GM20000 (cell line): Measurements from ENCODE around the gene ASB6.

Source experiments
- DNase-seq: peaks from one replicate; pipeline ENCODE4 v3.0.0; 2012; ENCODE audit warnings: low spot score
- CTCF ChIP-seq: IDR thresholded peaks from 2 replicates; pipeline ENCODE4 v1.5.1; 2012; ENCODE audit warnings: mild to moderate bottlenecking, control low read depth; ENCODE audit errors: extremely low read depth, missing control alignments

Gene ASB6

GRCh38 chr9:129644365-129644764, 2.4 kb upstream of the ASB6 start:
- no peak for DNase-seq
- no peak for TF ChIP-seq CTCF

- DNase-seq = no peak
- no peak for TF ChIP-seq CTCF
Measured at GRCh38 chr9:129643706-129644105, 1.8 kb upstream of the ASB6 start.

DNA sequence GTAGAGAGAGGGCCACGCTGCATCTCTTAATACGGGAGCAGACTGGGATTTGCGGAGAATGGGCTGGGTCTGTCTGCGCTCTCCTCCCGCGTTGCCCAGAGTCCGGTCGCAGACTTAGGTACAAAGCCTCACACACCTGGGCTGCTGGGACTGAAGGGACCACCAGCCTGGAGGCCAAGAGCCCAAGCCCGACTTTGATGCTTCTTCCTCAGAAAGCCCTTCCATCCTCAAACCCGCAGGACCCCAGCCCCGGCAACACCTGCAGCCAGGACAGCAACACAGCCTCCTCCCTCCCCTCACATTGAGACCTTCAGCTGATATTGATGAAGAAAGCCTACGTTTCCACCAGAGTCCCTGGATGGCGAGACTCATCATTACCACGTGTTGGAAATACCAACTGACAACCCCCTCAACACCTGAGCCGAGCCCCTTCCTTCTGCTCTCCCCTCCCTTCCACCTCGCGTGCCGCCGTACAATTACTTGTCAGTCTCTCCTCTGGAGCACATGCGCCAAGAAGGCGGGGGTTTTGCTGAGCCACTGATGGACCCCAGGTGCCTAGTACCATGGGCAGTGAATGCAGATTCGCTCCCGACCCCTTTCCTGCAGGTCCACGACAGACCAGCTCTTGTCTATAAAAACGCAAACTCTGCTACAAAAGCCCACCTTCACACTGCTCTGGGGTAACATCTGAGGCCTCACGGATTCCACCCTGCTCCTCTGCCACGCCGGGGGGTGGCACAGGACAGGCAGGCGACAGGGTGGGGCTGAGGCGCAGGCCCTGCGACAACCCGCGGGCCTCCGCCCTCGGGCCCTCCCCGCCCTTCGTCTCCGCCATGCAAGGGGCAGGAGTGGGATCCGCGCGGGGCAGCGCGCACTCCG, 841 bp downstream of the ASB6 start:
- no peak for TF ChIP-seq CTCF
- no peak for DNase-seq

DNA sequence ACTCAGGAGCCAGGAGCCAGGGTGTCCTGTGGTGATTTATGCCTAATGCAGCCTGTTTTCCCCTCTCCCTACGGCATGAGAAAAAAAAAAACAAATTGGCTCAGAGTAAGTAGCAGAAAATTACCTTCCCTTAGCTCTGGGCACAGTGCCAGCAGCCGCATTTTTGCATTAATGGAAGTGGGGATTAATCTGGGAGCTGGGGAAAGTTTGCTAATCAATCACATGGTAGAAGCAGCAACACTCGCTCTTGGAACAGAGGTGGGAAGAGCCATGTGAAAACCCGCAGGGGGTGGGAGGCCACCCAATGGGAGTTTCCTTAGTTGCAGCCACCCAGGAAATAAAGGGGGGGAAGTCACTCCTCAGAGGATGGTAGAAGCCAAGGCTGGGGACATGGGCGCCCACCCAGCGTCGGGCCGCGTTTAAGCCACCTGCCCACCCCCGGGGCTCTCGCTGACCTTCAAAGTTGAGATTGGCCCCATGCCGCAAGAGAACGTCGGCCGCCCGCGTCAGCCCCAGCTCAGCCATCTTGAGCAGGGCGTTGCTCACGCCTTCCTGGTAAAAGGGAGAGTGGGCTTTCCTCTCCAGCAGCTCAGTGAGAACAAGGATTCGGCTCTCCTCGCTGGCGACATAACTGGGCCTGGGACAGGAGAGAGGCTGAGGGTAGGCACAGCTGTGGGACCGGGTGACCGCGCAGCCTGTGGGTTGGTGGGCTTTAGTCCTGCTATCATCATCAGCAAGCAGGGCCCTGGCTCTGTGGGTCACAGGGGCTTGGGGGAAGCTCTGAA, 1.7 kb downstream of the ASB6 start:
- TF ChIP-seq CTCF = no peak
- no peak for DNase-seq

- TF ChIP-seq CTCF = no peak
- DNase-seq = no peak
Measured at GRCh38 chr9:129639756-129640085, 2.2 kb downstream of the ASB6 start.

GRCh38 chr9:129639034-129639630, 2.8 kb downstream of the ASB6 start:
- no peak for DNase-seq
- TF ChIP-seq CTCF = no peak

- no peak for DNase-seq
- TF ChIP-seq CTCF = no peak
Measured at GRCh38 chr9:129637673-129638439, 4.1 kb downstream of the ASB6 start.
